Measurements from ENCODE around the gene PRKG2.
"Not testable (repeated sequence)": the region's sequence is repeated elsewhere in the genome, so short reads cannot be mapped to it uniquely, and the experiment has no call there.

Gene PRKG2

DNA sequence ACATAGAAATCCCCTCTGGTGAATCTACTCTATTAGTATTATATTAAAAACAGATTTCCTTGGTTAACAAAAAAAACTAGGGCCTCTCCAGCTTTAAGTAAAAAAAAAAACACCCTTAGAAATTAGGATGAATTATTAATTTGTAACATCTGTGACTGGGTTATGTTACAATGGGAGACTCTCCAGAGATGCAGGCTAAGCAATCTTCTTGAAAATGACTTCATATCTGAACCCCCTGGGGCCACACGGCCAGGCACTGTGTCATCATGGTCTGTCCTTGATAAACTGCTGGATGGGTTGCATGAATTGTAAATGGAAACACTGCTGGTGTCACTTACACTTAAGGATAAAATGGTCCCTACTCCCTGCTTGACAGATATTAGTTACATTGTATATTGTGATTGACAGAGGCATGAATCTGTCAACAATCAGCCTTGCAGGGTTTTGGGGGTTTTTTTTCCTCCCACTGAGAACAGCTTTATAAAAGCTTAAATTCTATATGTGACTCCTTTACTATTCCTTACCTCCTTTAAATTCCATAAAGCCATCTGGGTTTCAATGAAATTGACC lies 49.1 kb downstream of the PRKG2 start:
- TF ChIP-seq, protein P1, sequence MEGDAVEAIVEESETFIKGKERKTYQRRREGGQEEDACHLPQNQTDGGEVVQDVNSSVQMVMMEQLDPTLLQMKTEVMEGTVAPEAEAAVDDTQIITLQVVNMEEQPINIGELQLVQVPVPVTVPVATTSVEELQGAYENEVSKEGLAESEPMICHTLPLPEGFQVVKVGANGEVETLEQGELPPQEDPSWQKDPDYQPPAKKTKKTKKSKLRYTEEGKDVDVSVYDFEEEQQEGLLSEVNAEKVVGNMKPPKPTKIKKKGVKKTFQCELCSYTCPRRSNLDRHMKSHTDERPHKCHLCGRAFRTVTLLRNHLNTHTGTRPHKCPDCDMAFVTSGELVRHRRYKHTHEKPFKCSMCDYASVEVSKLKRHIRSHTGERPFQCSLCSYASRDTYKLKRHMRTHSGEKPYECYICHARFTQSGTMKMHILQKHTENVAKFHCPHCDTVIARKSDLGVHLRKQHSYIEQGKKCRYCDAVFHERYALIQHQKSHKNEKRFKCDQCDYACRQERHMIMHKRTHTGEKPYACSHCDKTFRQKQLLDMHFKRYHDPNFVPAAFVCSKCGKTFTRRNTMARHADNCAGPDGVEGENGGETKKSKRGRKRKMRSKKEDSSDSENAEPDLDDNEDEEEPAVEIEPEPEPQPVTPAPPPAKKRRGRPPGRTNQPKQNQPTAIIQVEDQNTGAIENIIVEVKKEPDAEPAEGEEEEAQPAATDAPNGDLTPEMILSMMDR (IDR thresholded peaks at IDR 0.05; ENCODE audit: low read depth, low read length): no peak
- no peak overlapping the region for H3K4me3 ChIP-seq (ENCODE audit: low read depth, low read length)
- in situ Hi-C loops (cut with HindIII; ENCODE audit: low sequenced_read_pairs): no loop called here
- DNase-seq (ENCODE audit: low read depth, low spot score): no peak

DNA sequence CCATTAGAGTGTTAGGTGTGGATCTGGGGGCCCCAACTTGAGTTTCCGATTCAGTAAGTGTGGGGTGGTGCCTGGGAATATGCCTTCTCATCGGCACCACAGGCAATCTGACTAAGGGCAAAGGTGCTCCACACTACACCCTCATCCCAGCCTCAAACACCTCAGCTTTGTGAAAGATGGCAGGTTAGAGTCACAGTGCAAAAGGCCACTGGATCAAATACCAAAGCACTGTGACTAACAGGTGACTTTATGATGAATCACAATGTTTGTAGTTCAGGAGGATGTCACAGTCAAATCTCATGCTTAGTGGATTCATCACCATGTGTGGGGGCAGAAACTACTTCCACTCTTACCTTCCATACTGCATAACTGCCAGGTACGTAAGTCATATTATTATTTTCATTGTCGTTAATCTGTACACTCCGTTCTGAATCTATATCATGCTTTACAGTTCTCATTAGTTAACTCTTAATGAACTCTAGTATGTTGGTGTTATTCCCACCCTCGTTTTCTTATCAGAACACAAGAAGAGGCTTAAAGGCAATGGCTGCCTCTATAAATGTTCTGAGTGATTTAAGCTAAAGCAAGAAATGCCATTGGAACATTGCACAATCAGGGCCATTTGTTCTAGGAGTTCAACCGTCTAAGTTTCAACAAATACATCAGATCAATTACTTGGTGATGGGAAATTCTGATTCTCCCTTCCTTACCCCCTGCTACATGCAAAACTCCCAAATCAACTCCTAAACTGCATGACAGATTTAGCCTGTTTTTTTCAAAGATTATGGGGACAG lies 50.2 kb downstream of the PRKG2 start:
- no peak overlapping the region for H3K4me3 ChIP-seq (ENCODE audit: low read depth, low read length)
- in situ Hi-C loops (cut with HindIII; ENCODE audit: low sequenced_read_pairs): no loop called here
- TF ChIP-seq, protein P1 (IDR thresholded peaks at IDR 0.05; ENCODE audit: low read depth, low read length): no peak
- DNase-seq (ENCODE audit: low read depth, low spot score): peak; percentile 44

DNA sequence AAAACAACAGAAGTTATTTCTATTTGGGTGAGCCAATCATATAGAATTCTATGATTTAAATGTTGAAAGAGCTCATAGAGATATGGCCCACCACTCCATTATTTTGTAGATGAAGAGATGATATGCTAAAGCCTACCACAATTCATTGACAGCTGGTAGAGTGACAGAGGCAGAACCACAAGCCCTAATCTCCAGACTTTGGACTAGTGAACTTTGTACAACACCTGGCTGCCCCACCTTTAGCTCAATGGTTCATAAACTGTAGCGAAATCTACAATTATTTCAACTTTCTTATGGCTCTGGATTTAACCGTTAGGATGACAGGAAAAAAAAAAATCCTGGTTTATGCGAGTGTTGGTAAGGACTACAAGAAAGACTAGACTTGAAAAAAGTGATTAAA lies 50.9 kb downstream of the PRKG2 start:
- no peak overlapping the region for H3K4me3 ChIP-seq (ENCODE audit: low read depth, low read length)
- TF ChIP-seq, protein P1 (IDR thresholded peaks at IDR 0.05; ENCODE audit: low read depth, low read length): no peak
- no peak for DNase-seq (ENCODE audit: low read depth, low spot score)
- in situ Hi-C loops (cut with HindIII; ENCODE audit: low sequenced_read_pairs): no loop called here

DNA sequence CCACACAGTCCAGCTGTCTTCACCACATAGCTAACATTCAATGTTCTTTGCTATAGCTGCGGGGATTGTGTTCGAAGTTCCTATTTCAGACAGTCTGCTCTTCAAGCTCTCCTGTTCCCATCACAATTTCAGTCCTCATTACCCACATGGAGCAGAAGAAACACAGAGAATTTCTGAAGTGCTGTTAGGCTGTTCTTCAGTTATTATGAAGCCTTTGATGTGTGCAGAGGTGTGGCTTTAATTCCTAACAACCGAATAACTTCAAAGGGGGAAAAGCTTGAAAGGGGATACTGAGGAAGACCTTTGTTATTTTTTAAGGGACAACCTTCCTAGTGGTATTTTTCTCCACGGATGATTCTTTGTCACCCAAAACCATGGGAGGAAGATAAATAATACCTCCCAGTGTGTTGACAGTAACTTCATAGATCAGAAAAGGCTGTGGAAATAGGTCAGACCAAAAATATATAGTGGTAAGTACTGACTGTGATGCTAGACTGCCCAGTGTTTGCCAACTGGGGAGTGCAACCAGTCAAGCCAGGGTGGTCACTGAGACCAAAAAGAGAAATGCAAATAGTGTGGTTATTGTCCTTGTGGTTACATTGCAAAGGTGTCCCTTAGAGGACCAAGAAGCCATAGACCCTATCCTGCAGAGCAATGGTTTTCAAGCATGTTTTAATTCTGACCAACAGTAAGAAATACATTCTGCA lies 52.1 kb downstream of the PRKG2 start:
- no peak overlapping the region for H3K4me3 ChIP-seq (ENCODE audit: low read depth, low read length)
- TF ChIP-seq, protein P1 (IDR thresholded peaks at IDR 0.05; ENCODE audit: low read depth, low read length): no peak
- DNase-seq (ENCODE audit: low read depth, low spot score): no peak
- in situ Hi-C loops (cut with HindIII; ENCODE audit: low sequenced_read_pairs): no loop called here

DNA sequence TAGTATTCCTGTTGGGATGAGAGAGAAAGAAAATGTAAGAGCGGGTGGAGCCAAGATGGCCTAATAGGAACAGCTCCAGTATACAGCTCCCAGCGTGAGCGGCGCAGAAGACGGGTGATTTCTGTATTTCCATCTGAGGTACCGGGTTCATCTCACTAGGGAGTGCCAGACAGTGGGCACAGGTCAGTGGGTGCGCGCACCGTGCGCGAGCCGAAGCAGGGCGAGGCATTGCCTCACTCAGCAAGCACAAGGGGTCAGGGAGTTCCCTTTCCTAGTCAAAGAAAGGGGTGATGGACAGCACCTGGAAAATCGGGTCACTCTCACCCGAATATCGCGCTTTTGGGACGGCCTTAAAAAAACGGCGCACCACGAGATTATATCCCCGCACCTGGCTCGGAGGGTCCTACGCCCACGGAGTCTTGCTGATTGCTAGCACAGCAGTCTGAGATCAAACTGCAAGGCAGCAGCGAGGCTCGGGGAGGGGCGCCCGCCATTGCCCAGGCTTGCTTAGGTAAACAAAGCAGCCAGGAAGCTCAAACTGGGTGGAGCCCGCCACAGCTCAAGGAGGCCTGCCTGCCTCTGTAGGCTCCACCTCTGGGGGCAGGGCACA lies 61.2 kb downstream of the PRKG2 start:
- peak overlapping the region; percentile 21 for H3K4me3 ChIP-seq (ENCODE audit: low read depth, low read length)
- DNase-seq (ENCODE audit: low read depth, low spot score): not testable (repeated sequence)

DNA sequence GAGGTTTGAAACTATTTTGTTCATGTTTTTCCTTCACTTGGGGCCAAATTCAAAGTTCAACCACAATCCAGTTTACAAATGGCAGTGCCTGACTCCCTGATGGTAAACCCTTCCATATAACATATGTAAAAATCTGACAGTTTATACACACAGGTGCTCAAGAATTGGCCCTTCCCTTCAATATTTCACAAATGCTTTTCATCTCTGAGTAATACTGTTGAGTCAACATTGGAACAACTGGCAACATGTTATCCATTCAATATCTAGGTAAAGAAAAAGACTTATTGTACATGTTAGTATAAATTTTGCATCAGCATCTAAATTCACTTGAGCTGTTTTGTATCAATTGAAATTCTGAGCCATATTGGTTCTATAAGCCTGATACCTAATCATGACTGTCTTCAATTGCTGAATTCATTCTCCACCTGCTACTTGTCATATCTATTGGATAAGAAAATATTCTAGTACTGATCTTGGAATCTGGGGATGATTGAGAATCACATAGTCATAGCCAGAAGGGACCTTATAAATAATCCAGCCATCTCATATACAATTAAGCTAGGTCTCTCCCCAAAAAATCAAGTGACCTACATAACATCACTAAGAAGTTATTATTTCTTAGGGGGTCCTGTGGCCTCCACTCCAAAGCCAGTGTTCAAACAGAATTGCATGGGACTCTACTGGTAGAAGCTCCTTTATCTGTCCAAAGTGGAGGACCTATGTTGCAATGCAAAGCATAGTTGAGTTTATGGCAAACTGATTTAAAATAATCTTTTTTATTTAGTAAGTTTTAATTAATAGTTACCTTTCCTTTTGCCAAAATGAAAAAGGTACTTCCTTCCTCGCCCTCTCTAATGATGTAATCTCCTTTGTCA lies 61.9 kb downstream of the PRKG2 start:
- in situ Hi-C loops (cut with HindIII; ENCODE audit: low sequenced_read_pairs): no loop called here
- no peak for DNase-seq (ENCODE audit: low read depth, low spot score)
- TF ChIP-seq, protein P1 (IDR thresholded peaks at IDR 0.05; ENCODE audit: low read depth, low read length): no peak
- no peak overlapping the region for H3K4me3 ChIP-seq (ENCODE audit: low read depth, low read length)

More for the DNA sequence above, 61.2 kb downstream of the PRKG2 start:
- in situ Hi-C loops (cut with HindIII; ENCODE audit: low sequenced_read_pairs): not testable (repeated sequence)

All from astrocyte of the spinal cord (primary cell).